ENCODE measurements around the gene EDIL3. TPM values are rescaled to one million over a fixed set of nuclear protein-coding genes. Genes with fewer than 3 reads are reported as not detected.

EDIL3 gene
- total RNA-seq, 2 donors from 2014 or later: 2.2 to 17.5 TPM

- Histone ChIP-seq H3K27me3 (ENCODE audit: control insufficient read depth, insufficient read depth, low read length, poor library complexity, severe bottlenecking) (no peaks in the 10 kb centered on the region), H3K4me3 (ENCODE audit: low read length) (no peak overlapping the region), H3K4me1 (ENCODE audit: control insufficient read depth, insufficient read depth, low read length) (no peaks in the 10 kb centered on the region), H3K9me3 (ENCODE audit: control insufficient read depth, low read length) (no peaks in the 10 kb centered on the region), H3K36me3 (ENCODE audit: control insufficient read depth, insufficient read depth, low read length) (no peaks in the 10 kb centered on the region), H3K9ac (ENCODE audit: extremely low read depth, low read length, poor library complexity, severe bottlenecking) (no peak overlapping the region), H3K27ac (ENCODE audit: low read depth, low read length) (no peak overlapping the region)
- Mint-ChIP-seq H3K4me1 (peaks cover 13% of the 10 kb centered on the region), H3K4me3 (no peak overlapping the region), H3K9me3 (no peaks in the 10 kb centered on the region), H3K36me3 (ENCODE audit: low read depth) (no peaks in the 10 kb centered on the region), H3K27me3 (ENCODE audit: insufficient read depth) (no peaks in the 10 kb centered on the region), H3K27ac (no peak overlapping the region)
- WGBS, 2 experiments (ENCODE audit: insufficient coverage in 1 of 2, insufficient read length in 1 of 2): 85 to 95% methylated on average over 4 to 6 of the region's 8 CpGs
- DNase-seq: no peak
- no peak for TF ChIP-seq CTCF (conservative IDR thresholded peaks at IDR 0.05)
Measured at GRCh38 chr5:84285641-84286637, 98.7 kb downstream of the EDIL3 start.

- Histone ChIP-seq H3K9me3 (ENCODE audit: control insufficient read depth, low read length) (no peaks in the 10 kb centered on the region), H3K27me3 (ENCODE audit: control insufficient read depth, insufficient read depth, low read length, poor library complexity, severe bottlenecking) (no peaks in the 10 kb centered on the region), H3K36me3 (ENCODE audit: control insufficient read depth, insufficient read depth, low read length) (no peaks in the 10 kb centered on the region), H3K9ac (ENCODE audit: extremely low read depth, low read length, poor library complexity, severe bottlenecking) (no peak overlapping the region), H3K4me1 (ENCODE audit: control insufficient read depth, insufficient read depth, low read length) (no peaks in the 10 kb centered on the region), H3K27ac (ENCODE audit: low read depth, low read length) (no peak overlapping the region), H3K4me3 (ENCODE audit: low read length) (no peak overlapping the region)
- Mint-ChIP-seq H3K27ac (no peak overlapping the region), H3K4me1 (no peaks in the 10 kb centered on the region), H3K27me3 (ENCODE audit: insufficient read depth) (no peaks in the 10 kb centered on the region), H3K36me3 (ENCODE audit: low read depth) (no peaks in the 10 kb centered on the region), H3K9me3 (no peaks in the 10 kb centered on the region), H3K4me3 (no peak overlapping the region)
- DNase-seq: no peak
- no peak for TF ChIP-seq CTCF (conservative IDR thresholded peaks at IDR 0.05)
Measured at GRCh38 chr5:84281383-84281782, 103.3 kb downstream of the EDIL3 start.

- no peaks in the 10 kb centered on the region for H3K9me3 Mint-ChIP-seq
- H3K27me3 ChIP-seq (ENCODE audit: control insufficient read depth, insufficient read depth, low read length, poor library complexity, severe bottlenecking): no peaks in the 10 kb centered on the region
- no peak for TF ChIP-seq CTCF (conservative IDR thresholded peaks at IDR 0.05)
- no peaks in the 10 kb centered on the region for H3K36me3 Mint-ChIP-seq (ENCODE audit: low read depth)
- H3K27ac ChIP-seq (ENCODE audit: low read depth, low read length): no peak overlapping the region
- H3K4me1 Mint-ChIP-seq: peaks cover 12% of the 10 kb centered on the region
- no peak for DNase-seq
- H3K9ac ChIP-seq (ENCODE audit: extremely low read depth, low read length, poor library complexity, severe bottlenecking): no peak overlapping the region
- no peak overlapping the region for H3K4me3 ChIP-seq (ENCODE audit: low read length)
- H3K27ac Mint-ChIP-seq: no peak overlapping the region
- no peak overlapping the region for H3K4me3 Mint-ChIP-seq
- no peaks in the 10 kb centered on the region for H3K27me3 Mint-ChIP-seq (ENCODE audit: insufficient read depth)
- H3K9me3 ChIP-seq (ENCODE audit: control insufficient read depth, low read length): no peaks in the 10 kb centered on the region
- H3K4me1 ChIP-seq (ENCODE audit: control insufficient read depth, insufficient read depth, low read length): no peaks in the 10 kb centered on the region
- H3K36me3 ChIP-seq (ENCODE audit: control insufficient read depth, insufficient read depth, low read length): no peaks in the 10 kb centered on the region
Measured at GRCh38 chr5:84279234-84279633, 105.4 kb downstream of the EDIL3 start.

Measured in endodermal cell (in vitro differentiated cells).